Fibroblast of lung (primary cell): ENCODE results near the gene SLC39A6.

Experiments
- CTCF ChIP-seq, 2 donors: IDR thresholded peaks in 1 of 2; conservative IDR thresholded peaks in 1 of 2; 1 replicate in 1 of 2; 2 replicates in 1 of 2; pipeline ENCODE4 v1.5.1; 2011 to 2012; ENCODE audit warnings: low read length in 2 of 2, control low read depth in 1 of 2, inconsistent platforms in 1 of 2, low read depth in 1 of 2, mild to moderate bottlenecking in 1 of 2
- EZH2 ChIP-seq: IDR thresholded peaks from 2 replicates; pipeline ENCODE4 v1.5.1; 2012; ENCODE audit warnings: low read length, control low read depth, mild to moderate bottlenecking; ENCODE audit errors: missing control alignments

GRCh38 chr18:36149514-36150289, 20.6 kb upstream of the SLC39A6 start:
- TF ChIP-seq EZH2 (no peak), CTCF (conservative IDR thresholded peaks at IDR 0.05 in 1 of 2, IDR thresholded peaks at IDR 0.05 in 1 of 2; ENCODE audit: low read depth in 1 of 2, low read length in 2 of 2) (no peak)
